ENCODE data around the gene OR5B2. TPM values are rescaled to one million over a fixed set of nuclear protein-coding genes. Genes with fewer than 3 reads are reported as not detected.

OR5B2 gene
- total RNA-seq, result not detected in 2 replicates

GRCh38 chr11:58428021-58428420, at the start of gene OR5B2:
Gene OR5B2 (minus strand): TSS chr11:58428121. CDS start chr11:58423261, 4,860 bp downstream.

DNA sequence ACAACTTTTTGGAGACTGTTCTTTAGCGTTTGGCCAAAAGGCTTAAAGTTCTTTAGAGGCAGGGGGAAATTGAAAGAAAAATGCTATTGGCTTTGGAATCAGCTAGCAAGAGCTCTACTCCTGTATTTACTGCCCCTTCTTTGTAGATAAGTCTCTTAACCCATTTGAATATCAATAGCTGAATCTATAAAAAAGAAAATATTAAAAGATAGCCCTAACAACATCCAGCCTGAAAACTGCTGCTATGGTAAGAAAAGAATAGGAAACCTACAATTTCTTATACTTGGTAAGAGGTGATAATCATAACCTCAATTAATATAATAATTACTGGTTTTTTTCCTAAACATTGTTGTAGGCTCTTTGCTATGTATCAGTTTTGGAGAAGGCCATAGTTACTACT, 14.2 kb upstream of the OR5B2 start, which contains the start of gene OR5B12:
OR5B12 (minus strand) TSS at position 101 of the 400 bp plus-strand sequence. CDS start 2,085 bp downstream, outside the sequence.

GRCh38 chr11:58406774-58407173, 21.1 kb downstream of the OR5B2 start, which contains the start of gene OR5B3:
Gene OR5B3 (minus strand): TSS chr11:58406874. CDS start chr11:58403409, 3,465 bp downstream.

Other genes starting within 250 kb of the OR5B2 start
- gene OR9Q2, start 239.1 kb downstream of the OR5B2 start, total RNA-seq, result not detected in 2 replicates
- gene OR1S2, start 224.0 kb downstream of the OR5B2 start, total RNA-seq, result not detected in 2 replicates
- gene OR1S1, start 215.4 kb downstream of the OR5B2 start, total RNA-seq, result not detected in 2 replicates
- gene OR10Q1, start 199.2 kb downstream of the OR5B2 start, total RNA-seq, result not detected in 2 replicates
- 0.07 TPM in 1 of 2 replicates, not detected in the other for gene OR10W1, start 159.9 kb downstream of the OR5B2 start, total RNA-seq
- not detected in 2 replicates for gene OR5B17, start 69.1 kb downstream of the OR5B2 start, total RNA-seq
- not detected in 2 replicates for gene OR5B3, start 21.2 kb downstream of the OR5B2 start, total RNA-seq
- gene OR5B12, start 14.1 kb upstream of the OR5B2 start, total RNA-seq, result not detected in 2 replicates
- gene OR5B21, start 80.0 kb upstream of the OR5B2 start, total RNA-seq, result not detected in 2 replicates
- gene LPXN, start 147.7 kb upstream of the OR5B2 start, total RNA-seq, result 4.9 and 8.4 TPM in 2 replicates
- gene ZFP91, start 150.9 kb upstream of the OR5B2 start, total RNA-seq, result 73.7 and 83.9 TPM in 2 replicates
- gene CNTF, start 194.5 kb upstream of the OR5B2 start, total RNA-seq, result 3.3 and 4.0 TPM in 2 replicates